Activated naive CD4-positive, alpha-beta T cell (primary cell): ENCODE measurements around the gene PLTP.
"Not testable (repeated sequence)": the region's sequence is repeated elsewhere in the genome, so short reads cannot be mapped to it uniquely, and the experiment has no call there.

Source experiments
- DNase-seq, 4 experiments: peaks; one replicate each; lab custom pipeline; 2025; lab: John Stamatoyannopoulos, UW

Gene PLTP

GRCh38 chr20:45944965-45945677 lies 33.2 kb upstream of the PLTP start:
- no peak for DNase-seq

DNA sequence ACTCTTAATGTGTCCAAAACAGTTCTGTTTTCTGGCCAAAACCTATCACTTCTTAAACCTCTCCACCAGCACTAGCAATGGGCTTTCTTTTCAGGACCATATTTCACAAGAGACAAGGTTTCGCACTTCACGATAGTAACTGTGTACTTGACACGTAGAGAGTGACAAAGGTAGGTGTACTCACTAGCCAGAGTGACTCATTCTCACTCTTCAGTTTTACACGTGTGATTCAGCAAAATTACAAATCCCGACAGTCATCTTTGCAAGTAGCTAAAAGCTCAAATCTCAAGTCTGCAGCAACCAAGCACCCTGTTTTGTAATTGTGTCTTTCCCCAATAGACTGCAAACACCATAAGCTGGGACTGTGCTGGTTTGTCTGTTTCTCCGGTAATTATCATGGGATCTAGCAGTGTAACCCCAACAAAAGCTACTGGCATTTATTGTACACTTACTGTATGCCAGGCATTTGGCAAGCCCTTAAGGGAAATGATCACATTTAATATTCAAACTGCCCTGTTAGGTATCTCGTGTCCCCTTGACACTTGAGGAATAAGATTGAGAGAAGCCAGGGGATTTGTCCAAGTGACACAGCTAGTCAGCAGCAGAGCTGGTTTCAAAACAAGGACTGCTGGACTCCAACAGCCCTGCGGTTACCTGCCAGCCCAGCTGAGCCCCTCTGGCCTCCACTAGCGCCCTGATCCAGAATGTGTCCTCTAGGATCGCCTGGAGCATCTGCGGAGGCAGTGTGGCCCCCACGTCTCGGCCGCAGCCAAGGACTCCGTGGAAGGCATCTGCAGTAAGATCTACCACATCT lies 32.4 kb upstream of the PLTP start:
- DNase-seq, result no peak

DNA sequence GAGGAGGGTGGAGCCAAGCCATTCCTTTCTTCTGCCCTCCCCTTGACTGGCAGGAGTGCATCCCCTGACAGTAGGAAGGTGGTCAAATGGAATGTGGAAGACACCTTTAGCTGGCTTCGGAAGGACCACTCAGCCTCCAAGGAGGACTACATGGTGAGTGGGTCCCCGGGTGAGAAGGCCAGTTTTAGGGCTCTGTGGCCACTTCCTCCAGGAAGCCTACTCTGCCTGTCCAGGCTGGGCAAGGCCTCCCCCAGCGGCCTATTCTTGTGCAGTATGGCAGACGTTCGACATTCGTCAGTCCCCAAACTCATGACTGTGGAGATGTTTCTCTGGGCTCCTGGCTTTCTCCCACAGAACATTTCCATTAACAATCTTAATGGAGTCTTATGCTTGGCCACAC lies 31.7 kb upstream of the PLTP start:
- no peak for DNase-seq

DNA sequence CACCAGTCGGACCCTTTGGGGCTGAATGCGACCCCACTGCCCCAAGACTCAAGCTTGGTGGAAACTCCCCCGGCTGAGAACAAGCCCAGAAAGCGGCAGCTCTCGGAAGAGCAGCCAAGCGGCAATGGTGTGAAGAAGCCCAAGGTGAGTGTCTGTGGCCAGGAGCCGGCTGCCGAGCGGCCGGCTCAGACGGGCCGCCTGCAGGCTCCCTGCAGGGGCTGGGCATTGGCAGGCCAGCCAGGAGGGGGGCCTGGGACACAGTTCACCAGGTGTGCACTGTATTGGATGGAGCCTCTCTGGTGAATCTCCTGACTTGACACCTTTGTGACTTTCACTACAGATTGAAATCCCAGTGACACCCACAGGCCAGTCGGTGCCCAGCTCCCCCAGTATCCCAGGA lies 28.5 kb upstream of the PLTP start:
- DNase-seq, result no peak

GRCh38 chr20:45940053-45940452 lies 28.1 kb upstream of the PLTP start:
- DNase-seq, result no peak

DNA sequence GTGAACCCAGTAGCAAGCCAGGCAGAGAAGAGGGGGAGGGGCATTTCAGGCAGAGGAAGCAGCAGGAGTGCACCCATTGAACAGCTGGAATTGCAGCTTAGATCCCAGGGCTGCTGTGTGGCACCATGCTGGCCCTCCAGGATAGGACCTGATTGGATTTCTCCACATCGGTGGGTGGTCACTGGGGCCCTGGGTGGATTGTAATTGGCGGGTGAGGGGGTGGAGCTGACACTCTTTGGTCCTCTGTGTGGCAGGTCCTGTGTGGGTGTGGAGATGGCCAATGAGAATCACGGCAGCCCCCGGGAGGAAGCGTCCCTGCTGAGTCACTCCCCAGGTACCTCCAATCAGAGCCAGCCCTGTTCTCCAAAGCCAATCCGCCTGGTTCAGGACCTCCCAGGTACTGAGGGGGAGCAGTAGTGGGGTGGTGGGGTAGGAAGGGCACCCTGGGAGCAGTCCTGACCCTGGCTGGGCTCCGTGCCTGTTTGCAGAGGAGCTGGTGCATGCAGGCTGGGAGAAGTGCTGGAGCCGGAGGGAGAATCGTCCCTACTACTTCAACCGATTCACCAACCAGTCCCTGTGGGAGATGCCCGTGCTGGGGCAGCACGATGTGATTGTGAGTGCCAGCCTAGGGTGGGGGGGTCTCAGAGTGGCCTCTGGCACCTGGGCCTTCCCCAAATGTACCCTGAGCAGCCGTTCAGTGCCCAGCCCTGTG lies 26.9 kb upstream of the PLTP start:
- no peak for DNase-seq

GRCh38 chr20:45937765-45938164 lies 25.8 kb upstream of the PLTP start:
- DNase-seq, result no peak

DNA sequence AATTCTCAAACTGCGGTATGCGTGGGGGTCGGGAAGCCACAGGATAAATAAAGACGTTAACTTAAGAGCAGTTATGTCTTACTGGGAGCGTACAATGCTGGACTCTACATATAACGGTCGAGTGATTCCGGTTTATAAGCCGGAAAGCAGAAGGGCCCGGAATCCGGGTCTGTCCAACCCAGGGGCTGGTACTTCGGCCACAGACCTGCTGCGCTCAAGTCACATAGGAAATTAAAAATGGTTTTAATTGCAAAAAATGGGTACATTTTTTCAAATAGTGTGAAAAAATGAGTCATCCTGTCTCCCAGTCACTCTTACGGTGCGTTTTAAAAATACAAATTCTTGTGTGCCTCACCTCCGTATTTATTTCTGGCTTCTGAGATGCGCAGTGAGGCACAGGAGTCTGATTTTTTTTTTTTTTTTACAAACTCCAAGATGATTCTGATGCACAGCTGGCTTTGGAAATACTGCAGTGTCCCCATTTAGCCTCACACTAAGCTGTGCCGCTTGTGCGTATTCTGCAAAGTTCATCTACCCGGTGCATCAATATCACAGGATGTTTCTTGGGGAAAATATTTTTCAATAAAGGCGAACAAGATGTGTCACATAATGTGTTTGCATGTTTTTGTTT lies 23.6 kb upstream of the PLTP start:
- no peak for DNase-seq

- DNase-seq, result peak; percentile 94 to 99 (median 96)
Measured at GRCh38 chr20:45934586-45935415, 22.8 kb upstream of the PLTP start, which contains the start of gene PCIF1. TSS of gene PCIF1 (plus strand) at chr20:45934683. CDS start at chr20:45939000, 4,317 bp downstream.

GRCh38 chr20:45934046-45934585 lies 22.2 kb upstream of the PLTP start:
- DNase-seq, result peak in 2 of 4 experiments; percentile 68 to 69

DNA sequence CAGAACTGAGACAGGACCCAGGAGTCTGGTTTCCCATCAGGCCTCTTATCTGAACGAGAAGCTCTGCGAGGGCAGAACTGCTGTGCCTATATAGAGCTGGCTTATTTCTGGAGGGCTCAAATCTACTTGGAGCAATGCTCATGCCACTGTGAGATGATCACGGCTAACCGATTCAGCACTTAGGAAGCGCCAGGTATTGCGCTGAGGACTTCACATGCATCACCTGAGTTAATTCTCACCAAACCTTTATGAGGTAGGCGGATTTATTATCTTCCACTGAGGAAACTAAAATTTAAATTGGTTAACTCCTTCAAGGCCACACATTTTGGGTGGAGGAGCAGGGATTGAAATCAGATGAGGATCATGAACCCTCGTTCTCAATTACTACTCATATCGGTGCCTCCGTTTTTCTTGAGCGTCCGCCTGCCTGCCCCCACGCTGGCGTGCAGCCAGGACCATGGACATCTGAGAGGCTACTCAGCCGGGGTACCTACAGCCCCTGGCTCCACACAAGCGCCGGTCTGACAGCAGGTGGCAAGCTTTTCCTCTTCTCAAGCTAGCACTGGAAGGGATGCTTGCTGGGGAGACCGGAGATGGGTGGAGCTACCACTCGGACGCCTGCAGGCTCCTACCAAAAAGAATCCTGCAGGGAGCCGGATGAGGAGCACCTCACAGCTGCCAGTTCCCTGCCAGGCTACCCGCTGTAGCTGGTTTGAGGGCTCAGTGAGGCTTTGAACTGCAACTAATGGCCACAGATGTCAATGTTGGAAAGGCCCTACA lies 21.5 kb upstream of the PLTP start:
- peak in 3 of 4 experiments; percentile 29 to 40 (median 30) for DNase-seq

DNA sequence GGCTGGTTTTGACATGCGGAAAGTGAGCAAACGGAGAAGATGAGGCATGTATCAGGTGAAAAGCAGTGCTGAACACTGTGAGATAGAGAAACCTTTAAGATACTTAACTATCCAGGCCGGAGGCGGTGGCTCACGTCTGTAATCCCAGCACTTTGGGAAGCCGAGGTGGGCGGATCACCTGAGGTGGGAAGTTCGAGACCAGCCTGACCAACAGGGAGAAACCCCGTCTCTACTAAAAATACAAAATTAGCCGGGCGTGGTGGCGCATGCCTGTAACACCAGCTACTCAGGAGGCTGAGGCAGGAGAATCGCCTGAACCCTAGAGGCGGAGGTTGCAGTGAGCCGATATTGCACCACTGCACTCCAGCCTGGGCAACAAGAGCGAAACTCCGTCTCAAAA lies 19.7 kb upstream of the PLTP start:
- not testable (repeated sequence) for DNase-seq

DNA sequence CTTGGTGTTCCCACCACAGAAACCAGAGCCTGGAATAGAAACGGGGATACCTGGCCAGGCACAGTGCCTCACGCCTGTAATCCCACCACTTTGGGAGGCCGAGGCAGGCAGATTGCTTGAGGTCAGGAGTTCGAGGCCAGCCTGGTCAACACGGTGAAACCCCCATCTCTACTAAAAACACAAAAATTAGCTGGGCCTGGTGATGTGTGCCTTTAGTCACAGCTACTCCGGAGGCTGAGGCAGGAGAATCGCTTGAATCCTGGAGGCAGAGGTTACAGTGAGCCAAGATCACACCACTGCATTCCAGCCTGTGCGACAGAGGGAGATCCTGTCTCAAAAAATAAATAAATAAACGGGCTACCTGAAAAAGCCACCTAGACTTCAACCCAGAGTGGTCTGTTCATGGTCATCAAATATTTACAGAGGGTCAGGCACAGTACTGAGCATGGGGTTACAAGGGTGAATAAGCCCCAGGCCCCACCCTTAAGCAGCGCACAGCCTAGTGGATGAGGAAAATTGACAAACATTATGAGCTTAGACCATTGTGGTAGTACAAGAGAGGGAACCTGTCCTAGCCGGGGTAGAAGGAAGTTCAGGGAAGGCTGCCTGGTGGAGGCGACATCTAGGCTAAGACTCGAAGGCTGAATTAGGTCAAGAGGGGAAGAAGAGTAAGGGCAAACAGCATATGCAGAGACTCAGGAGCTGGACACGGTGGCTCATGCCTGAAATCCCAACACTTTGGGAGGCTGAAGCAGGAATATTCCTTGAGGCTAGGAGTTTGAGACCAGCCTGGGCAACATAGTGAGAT lies 15.3 kb upstream of the PLTP start:
- DNase-seq, result no peak

DNA sequence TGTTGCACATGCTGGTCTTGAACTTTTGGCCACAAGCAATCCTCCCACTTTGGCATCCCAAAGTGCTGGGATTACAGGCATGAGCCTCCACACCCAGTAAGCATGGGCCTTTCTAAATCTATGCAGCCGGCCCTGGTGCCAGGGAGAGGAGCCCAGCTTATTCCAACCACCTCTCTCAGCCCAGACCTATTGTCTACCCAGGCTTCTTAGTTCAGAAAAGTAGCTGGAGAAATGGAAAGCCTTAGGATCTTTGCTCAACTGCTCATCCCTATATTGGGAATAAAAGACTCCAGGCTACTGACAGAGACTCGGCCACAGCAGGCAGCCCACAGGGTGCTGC lies 14.7 kb upstream of the PLTP start:
- no peak for DNase-seq

GRCh38 chr20:45925821-45926506 lies 14.0 kb upstream of the PLTP start:
- no peak for DNase-seq

DNA sequence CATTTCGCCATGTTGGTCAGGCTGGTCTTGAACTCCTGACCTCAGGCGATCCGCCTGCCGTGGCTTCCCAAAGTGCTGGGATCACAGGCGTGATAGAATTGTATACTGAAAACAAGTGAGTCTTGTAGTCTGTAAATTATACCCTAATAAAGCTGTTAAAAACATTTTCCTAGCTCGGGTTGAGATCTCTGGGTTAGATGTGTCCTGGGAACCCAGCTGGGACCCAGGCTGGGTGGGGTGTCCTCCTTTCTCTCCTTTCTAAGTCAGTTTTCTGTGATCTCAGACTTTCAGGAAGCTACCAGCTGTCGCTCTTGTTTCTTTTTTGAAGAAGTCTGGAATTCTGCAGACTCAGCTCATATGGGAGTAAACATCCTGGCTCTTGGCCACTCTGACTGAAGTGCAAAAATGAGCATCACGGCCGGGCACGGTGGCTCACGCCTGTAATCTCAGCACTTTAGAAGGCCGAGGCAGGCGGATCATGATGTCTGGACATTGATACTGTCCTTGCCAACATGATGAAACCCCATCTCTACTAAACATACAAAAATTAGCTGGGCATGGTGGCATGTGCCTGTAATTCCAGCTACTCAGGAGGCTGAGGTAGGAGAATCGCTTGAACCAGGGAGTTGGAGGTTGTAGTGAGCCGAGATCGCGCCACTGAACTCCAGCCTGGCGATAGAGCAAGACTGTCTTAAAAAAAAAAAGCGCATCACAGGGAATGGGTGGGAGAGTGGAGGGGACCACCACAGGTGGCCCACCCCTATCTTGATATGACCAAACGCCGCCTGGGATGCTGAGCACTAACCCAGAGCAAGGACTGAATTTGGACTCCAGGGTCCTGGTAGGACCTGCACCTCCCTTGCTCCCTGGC lies 12.7 kb upstream of the PLTP start:
- DNase-seq, result no peak

GRCh38 chr20:45921337-45922189 lies 9.6 kb upstream of the PLTP start:
- DNase-seq, result no peak
